Measurements from ENCODE around the gene SASH1.

The SASH1 gene

DNA sequence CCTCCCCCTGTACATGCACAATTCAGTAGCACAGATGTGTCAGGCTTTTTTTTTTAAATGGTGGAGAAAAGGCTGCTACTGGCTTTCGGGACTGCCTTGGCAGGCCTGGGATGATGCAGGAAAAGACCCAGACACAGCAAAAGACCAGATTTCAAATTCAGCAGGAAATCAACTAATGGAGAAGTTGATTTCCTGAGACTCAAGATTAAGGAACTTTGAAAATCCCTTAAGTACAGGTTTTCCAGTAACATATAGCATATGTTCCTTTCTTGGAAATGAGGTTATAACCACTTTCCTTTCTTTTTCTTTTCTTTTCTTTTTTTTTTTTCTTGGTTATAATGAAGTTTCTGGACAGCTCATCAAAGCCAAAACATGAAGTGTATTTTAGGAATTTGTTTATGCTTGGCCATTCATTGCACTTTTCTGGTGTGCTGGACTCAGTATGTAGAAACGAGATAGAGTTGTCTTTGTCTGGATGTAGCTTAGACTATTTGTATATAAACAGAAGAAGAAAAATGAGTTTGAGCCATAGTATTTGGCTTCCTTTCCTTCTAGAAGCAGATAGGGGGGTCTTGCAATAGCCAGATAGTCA is 119.4 kb downstream of the SASH1 start:
- H3K27ac Mint-ChIP-seq: no peak overlapping the region
- H3K9me3 Mint-ChIP-seq: no peaks in the 10 kb centered on the region
- no peaks in the 10 kb centered on the region for H3K36me3 Mint-ChIP-seq
- H3K4me3 Mint-ChIP-seq: no peak overlapping the region
- peaks cover 5% of the 10 kb centered on the region for H3K27me3 Mint-ChIP-seq
- H3K4me1 Mint-ChIP-seq: no peaks in the 10 kb centered on the region

GRCh38 chr6:148463671-148464070 is 121.0 kb downstream of the SASH1 start:
- H3K9me3 Mint-ChIP-seq: no peaks in the 10 kb centered on the region
- no peak overlapping the region for H3K4me3 Mint-ChIP-seq
- H3K27me3 Mint-ChIP-seq: peaks cover 5% of the 10 kb centered on the region

GRCh38 chr6:148464319-148465010 is 121.8 kb downstream of the SASH1 start:
- peaks cover 7% of the 10 kb centered on the region for H3K27me3 Mint-ChIP-seq
- no peak overlapping the region for H3K4me3 Mint-ChIP-seq
- no peaks in the 10 kb centered on the region for H3K36me3 Mint-ChIP-seq

More at GRCh38 chr6:148463671-148464070, 121.0 kb downstream of the SASH1 start:
- H3K36me3 Mint-ChIP-seq: no peaks in the 10 kb centered on the region
- H3K4me1 Mint-ChIP-seq: no peaks in the 10 kb centered on the region
- H3K27ac Mint-ChIP-seq: no peak overlapping the region

DNA sequence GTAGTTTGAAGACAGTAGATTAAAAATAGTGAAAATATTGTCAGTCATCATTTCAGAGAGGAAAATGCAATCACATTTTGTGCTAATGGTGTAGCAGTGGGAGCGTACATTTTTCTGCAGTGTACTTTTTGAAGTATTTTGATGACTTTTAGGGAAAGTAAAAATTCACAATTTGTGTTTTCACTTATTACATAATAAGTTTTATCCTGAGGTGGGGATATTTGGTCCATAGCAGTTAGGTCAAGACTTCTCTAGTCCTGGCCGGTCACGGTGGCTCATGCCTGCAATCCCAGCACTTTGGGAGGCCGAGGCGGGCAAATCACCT is 122.3 kb downstream of the SASH1 start:
- H3K27me3 Mint-ChIP-seq: peaks cover 7% of the 10 kb centered on the region
- no peak overlapping the region for H3K4me3 Mint-ChIP-seq
- no peaks in the 10 kb centered on the region for H3K9me3 Mint-ChIP-seq
- H3K36me3 Mint-ChIP-seq: no peaks in the 10 kb centered on the region
- H3K4me1 Mint-ChIP-seq: no peaks in the 10 kb centered on the region
- no peak overlapping the region for H3K27ac Mint-ChIP-seq

More at GRCh38 chr6:148464319-148465010, 121.8 kb downstream of the SASH1 start:
- Mint-ChIP-seq H3K9me3 (no peaks in the 10 kb centered on the region), H3K4me1 (no peaks in the 10 kb centered on the region), H3K27ac (no peak overlapping the region)

GRCh38 chr6:148465670-148466069 is 123.0 kb downstream of the SASH1 start:
- Mint-ChIP-seq H3K9me3 (no peaks in the 10 kb centered on the region), H3K27ac (no peak overlapping the region), H3K4me1 (no peaks in the 10 kb centered on the region), H3K27me3 (peaks cover 7% of the 10 kb centered on the region), H3K36me3 (no peaks in the 10 kb centered on the region), H3K4me3 (no peak overlapping the region)

DNA sequence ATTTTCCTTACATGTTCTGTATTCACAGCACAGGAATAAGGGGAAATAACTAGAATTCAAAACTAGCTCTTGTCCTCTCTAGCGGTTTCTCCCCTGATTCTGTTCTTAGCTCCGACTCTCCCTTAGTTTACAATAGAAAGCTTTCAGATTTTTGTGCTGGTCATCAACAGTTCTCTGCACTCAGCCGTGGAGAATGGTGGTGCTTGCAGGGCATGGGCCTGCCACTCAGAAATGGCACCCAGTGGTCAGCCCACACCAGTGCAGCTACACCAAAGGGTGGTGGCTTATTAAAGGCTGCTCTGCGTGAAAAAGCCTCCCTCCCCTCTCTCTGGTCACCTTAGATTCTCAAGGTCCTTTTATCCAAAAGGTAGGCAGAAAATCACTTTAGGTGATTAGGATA is 123.5 kb downstream of the SASH1 start:
- Mint-ChIP-seq H3K27ac (no peak overlapping the region), H3K4me3 (no peak overlapping the region), H3K36me3 (no peaks in the 10 kb centered on the region), H3K9me3 (no peaks in the 10 kb centered on the region), H3K4me1 (no peaks in the 10 kb centered on the region), H3K27me3 (peaks cover 7% of the 10 kb centered on the region)

- Mint-ChIP-seq H3K4me3 (no peak overlapping the region), H3K36me3 (no peaks in the 10 kb centered on the region), H3K9me3 (no peaks in the 10 kb centered on the region), H3K27me3 (peaks cover 7% of the 10 kb centered on the region), H3K27ac (no peak overlapping the region), H3K4me1 (no peaks in the 10 kb centered on the region)
These were observed 125.3 kb downstream of the SASH1 start for GRCh38 chr6:148467926-148468325.

- Mint-ChIP-seq H3K4me3 (no peak overlapping the region), H3K27me3 (peaks cover 2% of the 10 kb centered on the region), H3K27ac (no peak overlapping the region), H3K9me3 (no peaks in the 10 kb centered on the region), H3K4me1 (no peaks in the 10 kb centered on the region), H3K36me3 (no peaks in the 10 kb centered on the region)
These were observed 127.5 kb downstream of the SASH1 start for GRCh38 chr6:148470156-148470555.

DNA sequence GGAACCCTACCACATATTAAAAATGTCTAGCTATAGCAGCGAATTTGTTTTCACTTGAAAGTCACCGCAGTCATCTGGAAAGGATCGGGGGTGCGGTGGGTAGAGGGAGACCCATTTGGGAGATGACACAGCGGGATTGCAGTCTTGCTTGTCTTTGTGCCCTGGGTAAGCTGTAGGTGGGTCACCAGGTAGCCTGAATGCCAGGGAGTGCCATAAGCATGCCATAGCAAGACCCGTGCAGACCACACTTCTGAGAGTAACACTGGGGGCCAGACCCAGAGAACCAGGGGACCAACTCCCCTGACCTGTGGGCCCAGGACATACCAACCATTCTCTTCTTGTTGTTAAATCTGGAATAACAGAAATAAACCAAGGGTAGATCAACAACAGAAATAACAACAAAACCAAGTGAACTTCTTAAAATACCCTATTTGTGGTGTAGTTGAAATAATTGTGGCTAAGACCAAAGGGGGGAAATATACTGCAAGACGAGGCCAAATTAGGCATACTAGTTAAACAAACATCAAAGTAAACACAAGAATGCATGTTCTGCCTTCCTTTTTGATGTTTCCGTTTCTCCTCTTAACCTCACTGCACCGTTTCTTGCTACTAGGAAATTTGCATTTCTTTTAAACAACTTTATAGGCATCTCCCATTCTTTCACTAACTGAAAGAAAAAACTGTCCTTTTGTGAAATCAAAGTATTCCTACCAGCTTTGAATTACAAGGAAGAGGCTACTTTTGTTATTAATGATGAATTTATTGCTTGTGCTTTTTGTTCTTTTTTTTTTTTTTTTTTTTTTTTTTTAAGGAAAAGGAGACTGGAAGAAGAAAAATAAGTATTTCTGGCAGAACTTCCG is 128.2 kb downstream of the SASH1 start:
- Mint-ChIP-seq H3K27ac (no peak overlapping the region), H3K36me3 (no peaks in the 10 kb centered on the region), H3K4me1 (no peaks in the 10 kb centered on the region), H3K4me3 (no peak overlapping the region), H3K9me3 (no peaks in the 10 kb centered on the region), H3K27me3 (peaks cover 2% of the 10 kb centered on the region)

- no peaks in the 10 kb centered on the region for H3K36me3 Mint-ChIP-seq
- no peaks in the 10 kb centered on the region for H3K9me3 Mint-ChIP-seq
- H3K27ac Mint-ChIP-seq: no peak overlapping the region
- no peaks in the 10 kb centered on the region for H3K4me1 Mint-ChIP-seq
- H3K4me3 Mint-ChIP-seq: no peak overlapping the region
- peaks cover 2% of the 10 kb centered on the region for H3K27me3 Mint-ChIP-seq
These were observed 129.1 kb downstream of the SASH1 start for GRCh38 chr6:148471624-148472159.

DNA sequence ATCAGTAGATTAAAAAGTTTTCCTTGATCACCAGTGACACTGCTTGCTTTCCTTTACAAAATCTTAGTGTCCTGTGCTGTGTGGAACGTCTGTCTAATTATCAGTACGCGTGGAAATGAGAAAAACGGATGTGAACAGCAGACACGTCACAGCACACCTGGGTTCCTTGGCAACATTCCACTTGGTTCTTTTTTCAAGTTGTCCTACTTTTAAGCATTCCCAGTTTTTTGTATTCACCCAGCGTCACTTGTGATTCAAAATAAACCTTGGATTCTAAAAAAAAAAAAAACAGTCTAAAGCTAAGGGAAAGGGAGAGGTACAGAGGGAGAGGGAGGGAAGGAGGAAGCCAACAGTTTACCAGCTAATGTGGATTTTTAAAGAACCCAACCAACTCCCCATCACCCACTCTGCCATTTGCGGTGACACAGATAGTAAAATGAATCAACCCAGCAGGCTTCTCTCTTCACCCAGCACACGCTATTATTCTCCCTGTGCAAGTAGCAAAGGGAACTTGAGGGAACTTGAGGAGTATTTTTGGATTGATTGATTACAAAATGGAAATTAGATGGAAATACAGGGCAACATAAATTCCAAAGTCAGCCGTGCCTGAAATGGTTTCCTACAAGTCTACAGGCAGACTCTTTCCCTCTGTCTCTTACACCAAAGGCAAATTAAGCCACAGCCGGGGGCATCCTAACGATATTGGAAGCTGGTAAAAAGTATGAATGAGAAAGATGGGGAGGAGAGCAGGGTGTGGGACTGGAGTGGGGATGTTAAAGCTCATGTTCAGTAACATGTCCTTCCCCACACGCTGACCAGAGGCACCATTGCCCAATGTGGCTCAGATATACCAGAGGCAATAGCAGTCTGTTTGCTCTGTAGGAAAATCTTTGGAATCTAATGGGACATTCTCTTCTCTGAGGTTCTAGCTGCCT is 129.8 kb downstream of the SASH1 start:
- Mint-ChIP-seq H3K4me3 (no peak overlapping the region), H3K9me3 (no peaks in the 10 kb centered on the region), H3K36me3 (no peaks in the 10 kb centered on the region), H3K27ac (no peak overlapping the region), H3K4me1 (no peaks in the 10 kb centered on the region), H3K27me3 (peaks cover 2% of the 10 kb centered on the region)

DNA sequence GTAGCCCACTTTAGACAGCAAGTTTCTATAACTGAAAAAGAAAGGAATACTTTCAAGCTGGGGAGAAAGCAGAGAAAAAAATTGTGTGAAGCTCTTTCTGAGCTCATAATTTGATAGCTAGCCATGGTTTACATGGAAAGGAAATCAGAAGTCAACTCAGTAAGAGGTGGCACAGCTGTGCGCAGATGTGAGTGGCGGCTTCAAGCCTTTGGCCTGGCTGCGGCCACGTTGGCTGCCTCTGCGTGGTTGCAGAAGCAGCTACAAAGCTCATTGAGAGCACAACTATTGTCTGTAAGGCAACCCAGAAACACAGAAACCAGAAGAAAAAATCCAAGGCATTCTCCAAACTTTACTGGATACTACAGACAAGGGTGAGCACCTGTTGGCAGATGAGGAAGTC is 136.9 kb downstream of the SASH1 start:
- H3K36me3 Mint-ChIP-seq: no peaks in the 10 kb centered on the region
- peaks cover 1% of the 10 kb centered on the region for H3K27me3 Mint-ChIP-seq
- H3K9me3 Mint-ChIP-seq: no peaks in the 10 kb centered on the region
- H3K27ac Mint-ChIP-seq: no peak overlapping the region
- H3K4me3 Mint-ChIP-seq: no peak overlapping the region
- no peaks in the 10 kb centered on the region for H3K4me1 Mint-ChIP-seq

- H3K4me3 Mint-ChIP-seq: no peak overlapping the region
- no peaks in the 10 kb centered on the region for H3K4me1 Mint-ChIP-seq
- H3K36me3 Mint-ChIP-seq: no peaks in the 10 kb centered on the region
- no peaks in the 10 kb centered on the region for H3K9me3 Mint-ChIP-seq
- H3K27ac Mint-ChIP-seq: no peak overlapping the region
- peaks cover 1% of the 10 kb centered on the region for H3K27me3 Mint-ChIP-seq
These were observed 144.8 kb downstream of the SASH1 start for GRCh38 chr6:148487461-148487860.

DNA sequence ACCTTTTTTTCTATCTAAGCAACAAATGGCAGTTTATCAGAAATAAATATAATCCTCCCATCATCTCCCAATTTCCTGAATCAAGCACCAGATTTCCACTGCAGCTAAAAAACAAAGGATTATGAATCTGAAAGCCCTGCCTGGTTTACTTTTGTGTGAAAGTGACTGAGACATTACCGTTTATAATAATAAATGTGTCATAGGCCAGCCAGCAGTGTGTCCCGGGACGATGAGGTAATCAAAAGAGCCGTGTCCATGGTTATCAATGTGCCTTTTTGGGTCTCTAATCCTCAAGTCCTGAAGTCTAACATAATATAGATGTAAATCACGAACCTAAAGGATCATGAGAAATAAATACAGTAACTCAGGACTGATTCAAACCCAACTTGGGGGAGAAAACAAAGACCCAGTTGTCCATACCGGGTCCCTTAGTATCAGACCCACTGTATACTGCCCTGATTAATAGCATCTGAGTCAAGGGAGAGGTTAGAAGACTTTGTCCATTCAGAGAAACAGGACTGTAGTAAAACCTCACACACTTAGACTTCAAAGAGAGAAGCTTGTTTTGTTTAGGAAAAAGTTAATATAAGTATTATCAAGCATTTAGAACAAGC is 149.1 kb downstream of the SASH1 start:
- H3K4me1 Mint-ChIP-seq: no peaks in the 10 kb centered on the region

More for the DNA sequence above, 149.1 kb downstream of the SASH1 start:
- Mint-ChIP-seq H3K27me3 (no peaks in the 10 kb centered on the region), H3K27ac (no peak overlapping the region), H3K9me3 (no peaks in the 10 kb centered on the region), H3K36me3 (no peaks in the 10 kb centered on the region), H3K4me3 (no peak overlapping the region)

Data from activated naive CD4-positive, alpha-beta T cell treated with anti-CD3 and anti-CD28 coated beads, Interleukin-2, amount 50 U/mL, for 24 hours (primary cell).